Liver (tissue), 3 donors: Measurements from ENCODE around the gene PTPN14.

Experiments
- ATF3 ChIP-seq: IDR thresholded peaks from 2 replicates; pipeline ENCODE4 v1.6.1; 2016; ENCODE audit warnings: antibody characterized with exemption
- CTCF ChIP-seq: fragments of 150-350 bp; IDR thresholded peaks from 2 replicates; pipeline ENCODE4 v1.5.1; 2017; ENCODE audit warnings: improper control_type of control experiment, low read depth, low read length; ENCODE audit not compliant: missing input control
- EGR1 ChIP-seq, 2 donors: IDR thresholded peaks; 2 replicates each; pipeline ENCODE4 v1.6.1; 2016 to 2018; ENCODE audit warnings: antibody characterized with exemption in 2 of 2, low read depth in 2 of 2
- FOXA1 ChIP-seq: IDR thresholded peaks from 2 replicates; pipeline ENCODE4 v1.6.1; 2016; ENCODE audit warnings: antibody characterized with exemption
- GABPA ChIP-seq, 2 donors: IDR thresholded peaks in 1 of 2; conservative IDR thresholded peaks in 1 of 2; 2 replicates each; pipeline ENCODE4 v1.6.1; 2016; ENCODE audit warnings: antibody characterized with exemption in 2 of 2, mild to moderate bottlenecking in 1 of 2, moderate library complexity in 1 of 2
- JUND ChIP-seq, 2 donors: IDR thresholded peaks; 2 replicates each; pipeline ENCODE4 v1.6.1; 2016; ENCODE audit warnings: antibody characterized with exemption in 2 of 2
- MAX ChIP-seq: IDR thresholded peaks from 2 replicates; pipeline ENCODE4 v1.6.1; 2016; ENCODE audit warnings: antibody characterized with exemption
- NR2F2 ChIP-seq: IDR thresholded peaks from 2 replicates; pipeline ENCODE4 v1.6.1; 2016; ENCODE audit warnings: antibody characterized with exemption
- RAD21 ChIP-seq, 2 donors: IDR thresholded peaks; 2 replicates each; pipeline ENCODE4 v1.6.1; 2016; ENCODE audit warnings: antibody characterized with exemption in 2 of 2, mild to moderate bottlenecking in 2 of 2
- RXRA ChIP-seq, 2 donors: IDR thresholded peaks; 2 replicates each; pipeline ENCODE4 v1.6.1; 2017 to 2018; ENCODE audit warnings: antibody characterized with exemption in 2 of 2, mild to moderate bottlenecking in 1 of 2
- TAF1 ChIP-seq: conservative IDR thresholded peaks from 2 replicates; pipeline ENCODE4 v1.6.1; 2016; ENCODE audit warnings: antibody characterized with exemption, mild to moderate bottlenecking
- YY1 ChIP-seq: IDR thresholded peaks from 2 replicates; pipeline ENCODE4 v1.6.1; 2016; ENCODE audit warnings: antibody characterized with exemption, mild to moderate bottlenecking
- ZBTB33 ChIP-seq: IDR thresholded peaks from 2 replicates; pipeline ENCODE4 v1.6.1; 2016; ENCODE audit warnings: antibody characterized with exemption
- TF ChIP-seq, protein P1 (sequence below): IDR thresholded peaks from 2 replicates; pipeline ENCODE4 v1.6.1; 2016; ENCODE audit warnings: antibody characterized with exemption, mild to moderate bottlenecking
- donor health status: healthy.
- donor health status: healthy.

DNA sequence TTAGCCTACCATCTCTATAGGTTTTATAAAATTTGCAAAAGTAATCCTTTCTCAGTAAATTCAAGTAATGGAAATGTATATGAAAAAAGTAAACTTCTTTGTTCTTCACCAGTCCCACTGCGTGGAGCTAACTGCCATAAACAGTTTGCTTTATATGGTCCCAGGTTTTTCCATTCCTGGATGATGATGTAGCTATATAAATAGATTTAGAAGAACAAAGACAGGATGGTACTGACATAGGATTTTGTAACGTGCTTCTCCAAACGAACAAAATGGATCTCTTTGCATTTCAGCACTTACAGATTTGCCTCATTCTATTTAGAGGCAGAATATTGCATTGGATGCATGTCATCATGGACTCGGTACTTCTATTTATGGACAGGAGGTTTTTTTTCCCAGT, 213.2 kb downstream of the PTPN14 start:
- TF ChIP-seq RAD21 (IDR thresholded peaks at IDR 0.05) = no peak
- no peak for TF ChIP-seq GABPA (IDR thresholded peaks at IDR 0.05 in 1 of 2, conservative IDR thresholded peaks at IDR 0.05 in 1 of 2)
- no peak for TF ChIP-seq TAF1
- TF ChIP-seq YY1 = no peak
- TF ChIP-seq CTCF = no peak
- no peak for TF ChIP-seq ZBTB33
- TF ChIP-seq RXRA (IDR thresholded peaks at IDR 0.05) = no peak
- no peak for TF ChIP-seq MAX
- TF ChIP-seq ATF3 = no peak
- TF ChIP-seq NR2F2 = no peak
- no peak for TF ChIP-seq EGR1 (IDR thresholded peaks at IDR 0.05; ENCODE audit: low read depth in 2 of 2)
- TF ChIP-seq JUND (IDR thresholded peaks at IDR 0.05) = no peak
- no peak for TF ChIP-seq FOXA1
- TF ChIP-seq, protein P1, sequence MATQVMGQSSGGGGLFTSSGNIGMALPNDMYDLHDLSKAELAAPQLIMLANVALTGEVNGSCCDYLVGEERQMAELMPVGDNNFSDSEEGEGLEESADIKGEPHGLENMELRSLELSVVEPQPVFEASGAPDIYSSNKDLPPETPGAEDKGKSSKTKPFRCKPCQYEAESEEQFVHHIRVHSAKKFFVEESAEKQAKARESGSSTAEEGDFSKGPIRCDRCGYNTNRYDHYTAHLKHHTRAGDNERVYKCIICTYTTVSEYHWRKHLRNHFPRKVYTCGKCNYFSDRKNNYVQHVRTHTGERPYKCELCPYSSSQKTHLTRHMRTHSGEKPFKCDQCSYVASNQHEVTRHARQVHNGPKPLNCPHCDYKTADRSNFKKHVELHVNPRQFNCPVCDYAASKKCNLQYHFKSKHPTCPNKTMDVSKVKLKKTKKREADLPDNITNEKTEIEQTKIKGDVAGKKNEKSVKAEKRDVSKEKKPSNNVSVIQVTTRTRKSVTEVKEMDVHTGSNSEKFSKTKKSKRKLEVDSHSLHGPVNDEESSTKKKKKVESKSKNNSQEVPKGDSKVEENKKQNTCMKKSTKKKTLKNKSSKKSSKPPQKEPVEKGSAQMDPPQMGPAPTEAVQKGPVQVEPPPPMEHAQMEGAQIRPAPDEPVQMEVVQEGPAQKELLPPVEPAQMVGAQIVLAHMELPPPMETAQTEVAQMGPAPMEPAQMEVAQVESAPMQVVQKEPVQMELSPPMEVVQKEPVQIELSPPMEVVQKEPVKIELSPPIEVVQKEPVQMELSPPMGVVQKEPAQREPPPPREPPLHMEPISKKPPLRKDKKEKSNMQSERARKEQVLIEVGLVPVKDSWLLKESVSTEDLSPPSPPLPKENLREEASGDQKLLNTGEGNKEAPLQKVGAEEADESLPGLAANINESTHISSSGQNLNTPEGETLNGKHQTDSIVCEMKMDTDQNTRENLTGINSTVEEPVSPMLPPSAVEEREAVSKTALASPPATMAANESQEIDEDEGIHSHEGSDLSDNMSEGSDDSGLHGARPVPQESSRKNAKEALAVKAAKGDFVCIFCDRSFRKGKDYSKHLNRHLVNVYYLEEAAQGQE = no peak
